Activated CD8-positive, alpha-beta memory T cell treated with anti-CD3 and anti-CD28 coated beads for 1 hour (primary cell): ENCODE measurements around the gene FLRT1.

Source experiments
- DNase-seq, 2 donors: peaks; one replicate each; pipeline ENCODE4 v3.0.0-alpha.2; 2020; ENCODE audit warnings: low read depth in 1 of 2; ENCODE audit errors: extremely low read depth in 1 of 2

Gene FLRT1

DNA sequence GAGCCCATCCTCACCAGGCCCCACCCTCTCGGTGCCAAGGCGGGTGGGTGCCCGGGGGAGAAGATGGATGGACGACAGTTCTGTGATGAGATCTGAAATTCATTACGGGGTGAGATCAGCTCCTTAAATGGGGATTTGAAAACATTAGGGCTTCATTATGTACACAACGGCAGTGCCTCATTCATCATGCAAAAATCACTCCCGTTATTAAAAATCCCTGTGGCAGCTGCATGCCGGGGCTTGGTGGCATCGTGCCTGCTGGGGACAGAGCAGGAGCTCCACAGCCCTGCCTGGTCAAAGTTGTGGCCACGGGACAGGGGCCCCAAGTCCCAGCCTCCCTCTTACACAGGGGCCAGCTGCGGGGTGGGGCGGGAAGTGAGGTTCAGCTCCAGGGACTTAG lies 29.3 kb upstream of the FLRT1 start:
- DNase-seq: no peak

DNA sequence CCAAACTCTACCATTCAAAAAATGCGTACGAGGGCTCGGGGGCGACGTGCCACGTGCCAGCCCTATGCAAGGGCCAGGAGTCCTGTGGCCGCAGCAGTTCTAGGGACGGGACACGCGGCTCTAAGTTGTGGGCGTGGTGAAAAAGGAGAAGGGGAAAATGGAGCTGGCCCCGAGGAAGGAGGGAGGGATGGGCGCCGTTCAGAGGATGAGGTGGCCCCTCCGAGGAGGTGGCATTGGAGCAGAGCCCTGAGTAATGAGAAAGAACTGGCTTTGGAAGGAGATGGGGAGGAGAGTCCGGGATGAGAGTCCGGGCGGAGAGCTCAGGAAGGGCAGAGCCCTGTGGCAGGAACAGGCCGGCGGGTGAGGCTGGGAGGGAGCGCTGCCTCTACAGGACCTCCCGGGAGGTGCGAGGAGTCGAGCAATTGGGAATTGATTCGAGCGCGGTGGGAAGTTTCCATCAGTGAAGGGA lies 28.5 kb upstream of the FLRT1 start:
- no peak for DNase-seq

DNA sequence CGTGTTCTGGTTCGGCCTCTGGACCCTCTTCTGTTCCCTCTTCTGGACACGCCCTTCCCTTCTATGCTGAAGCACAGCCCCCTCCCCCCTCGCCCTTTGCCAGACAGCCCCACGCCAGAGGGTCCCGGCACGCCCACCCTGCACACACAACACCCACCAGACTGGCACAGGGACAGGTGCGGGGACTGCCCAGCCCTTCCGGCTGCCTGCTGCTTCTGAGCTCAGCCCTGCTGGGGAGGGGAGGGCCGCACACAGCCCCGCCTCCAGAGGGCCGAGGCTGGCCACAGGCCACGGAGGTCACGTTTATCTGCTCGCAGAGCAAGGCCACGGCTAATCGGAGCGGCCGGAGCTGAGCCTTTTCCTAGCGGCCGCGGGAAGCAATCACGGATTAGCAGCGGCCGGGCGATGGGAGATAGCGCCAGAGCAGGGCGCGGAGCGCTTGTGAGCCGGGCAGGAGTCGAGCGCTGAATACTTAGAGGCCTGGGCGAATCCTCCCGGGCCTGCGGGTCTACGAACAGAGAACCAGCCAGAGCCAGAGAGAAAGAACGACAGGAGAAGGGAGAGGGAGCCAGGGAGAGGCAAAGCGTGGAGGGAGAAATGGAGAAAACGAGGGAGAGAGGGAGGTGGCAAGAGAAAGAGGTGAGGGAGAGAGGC lies 28.0 kb upstream of the FLRT1 start:
- DNase-seq: no peak

DNA sequence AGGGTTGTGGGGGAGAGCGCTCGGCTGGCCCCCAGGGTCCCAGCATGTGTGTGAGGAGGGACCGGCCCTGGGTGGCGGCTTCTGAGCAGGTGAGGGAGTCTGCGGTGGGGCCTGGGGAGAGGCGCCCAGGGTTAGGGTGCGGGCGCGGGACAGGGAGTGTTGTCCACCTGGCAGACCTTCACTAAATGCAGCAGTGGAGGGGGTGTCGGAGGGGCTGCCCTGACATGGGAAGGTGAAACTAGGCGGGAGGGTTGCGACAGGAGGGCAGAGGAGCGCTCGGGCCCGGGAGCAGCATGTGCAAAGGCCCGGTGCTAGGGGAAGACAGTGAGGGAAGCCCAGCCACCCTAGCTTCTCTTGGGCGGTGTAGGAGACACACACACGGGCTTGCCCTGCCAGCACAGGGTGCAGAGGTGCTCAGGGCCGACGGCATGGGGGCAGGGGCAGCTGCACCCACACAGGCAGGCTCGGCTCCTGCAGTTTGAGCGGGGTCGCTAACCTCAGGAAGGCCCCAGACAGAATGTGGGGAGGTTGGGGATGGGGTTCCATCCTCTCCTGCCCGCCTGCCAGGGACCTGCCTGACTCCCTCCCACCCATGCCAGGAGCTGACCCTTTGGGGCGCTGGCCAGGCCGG lies 27.3 kb upstream of the FLRT1 start:
- DNase-seq: no peak

DNA sequence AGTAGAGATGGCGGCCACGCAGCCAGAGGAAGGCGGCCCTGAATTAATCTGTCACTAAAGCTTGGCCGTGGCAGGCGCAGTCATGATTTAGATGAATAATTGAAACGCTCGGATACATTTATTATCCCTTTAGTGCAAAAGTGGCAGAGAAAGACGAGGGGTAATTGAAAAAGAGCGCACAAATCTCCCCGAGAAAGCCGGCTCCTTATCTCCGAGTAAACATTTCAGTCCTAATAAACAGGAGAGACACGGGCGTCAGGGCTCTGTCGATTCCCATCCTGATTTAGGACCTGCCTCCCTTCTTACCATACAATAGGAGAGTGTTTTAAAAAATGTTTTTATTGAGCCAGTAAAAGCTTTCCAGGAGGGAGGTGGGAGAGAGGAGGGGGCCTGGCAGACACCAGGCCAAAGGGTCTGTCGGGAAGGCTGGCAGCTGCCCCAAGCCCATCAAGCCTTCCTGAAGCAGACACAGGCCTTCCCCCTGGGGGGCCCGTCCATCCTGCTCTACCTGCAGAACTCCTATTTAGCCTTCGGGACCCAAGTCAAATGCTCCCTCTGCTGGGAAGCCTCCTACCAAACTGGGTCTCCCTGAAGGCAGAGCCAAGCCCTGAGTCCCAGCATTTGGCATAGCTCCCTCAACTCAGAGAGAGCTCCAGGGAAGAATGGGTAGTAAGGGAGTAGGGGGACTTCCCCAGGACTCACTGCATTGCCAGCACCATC lies 26.7 kb upstream of the FLRT1 start:
- no peak for DNase-seq

DNA sequence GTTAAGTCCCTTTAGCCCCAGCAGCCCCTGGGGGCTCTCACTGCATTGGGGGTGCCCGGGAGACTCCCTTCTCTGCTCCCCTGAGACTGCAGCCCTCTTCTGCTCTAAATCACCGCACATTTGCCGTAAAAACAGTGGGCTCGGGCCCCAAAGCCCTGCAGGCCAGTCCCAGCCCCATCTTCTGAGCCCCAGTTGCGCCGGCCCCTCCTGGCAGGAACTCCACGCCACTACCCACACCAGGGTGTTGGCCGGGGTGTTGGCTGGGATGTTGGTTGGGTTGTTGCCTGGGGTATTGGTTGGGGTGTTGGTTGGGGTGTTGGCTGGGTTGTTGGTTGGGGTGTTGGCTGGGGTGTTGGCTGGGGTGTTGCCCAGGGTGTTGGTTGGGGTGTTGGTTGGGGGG lies 26.0 kb upstream of the FLRT1 start:
- no peak for DNase-seq

DNA sequence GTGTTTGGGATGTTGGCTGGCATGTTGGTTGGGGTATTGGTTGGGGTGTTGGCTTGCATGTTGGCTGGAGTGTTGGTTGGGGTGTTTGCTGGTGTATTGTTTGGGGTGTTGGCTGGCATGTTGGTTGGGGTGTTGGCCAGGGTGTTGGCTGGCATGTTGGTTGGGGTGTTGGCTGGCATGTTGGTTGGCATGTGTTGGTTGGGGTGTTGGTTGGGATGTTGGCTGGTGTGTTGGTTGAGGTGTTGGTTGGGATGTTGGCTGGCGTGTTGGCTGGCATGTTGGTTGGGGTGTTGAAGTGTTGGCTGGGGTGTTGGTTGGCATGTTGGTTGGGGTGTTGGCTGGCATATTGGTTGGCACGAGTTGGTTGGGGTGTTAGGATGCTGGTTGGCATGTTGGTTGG lies 24.9 kb upstream of the FLRT1 start:
- DNase-seq: no peak

DNA sequence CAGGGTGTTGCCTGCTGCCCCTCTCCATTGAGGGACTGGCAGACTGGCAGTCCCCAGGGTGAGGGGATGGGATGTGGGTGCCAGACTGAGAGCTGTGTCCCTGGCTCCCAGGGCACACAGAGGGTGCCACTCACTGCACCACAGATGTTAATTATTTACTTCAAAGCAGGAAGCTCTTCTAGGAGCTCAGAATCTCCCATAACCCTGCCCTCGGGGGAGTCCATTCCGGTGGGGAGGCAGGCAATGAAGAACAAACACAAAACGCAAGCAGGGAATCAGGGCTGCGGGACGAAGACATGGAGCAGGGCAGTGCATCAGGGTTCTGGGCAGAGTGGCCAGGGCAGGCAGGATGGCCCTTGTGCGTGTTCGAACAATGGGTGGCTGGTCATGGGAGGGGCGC lies 24.4 kb upstream of the FLRT1 start:
- no peak for DNase-seq

DNA sequence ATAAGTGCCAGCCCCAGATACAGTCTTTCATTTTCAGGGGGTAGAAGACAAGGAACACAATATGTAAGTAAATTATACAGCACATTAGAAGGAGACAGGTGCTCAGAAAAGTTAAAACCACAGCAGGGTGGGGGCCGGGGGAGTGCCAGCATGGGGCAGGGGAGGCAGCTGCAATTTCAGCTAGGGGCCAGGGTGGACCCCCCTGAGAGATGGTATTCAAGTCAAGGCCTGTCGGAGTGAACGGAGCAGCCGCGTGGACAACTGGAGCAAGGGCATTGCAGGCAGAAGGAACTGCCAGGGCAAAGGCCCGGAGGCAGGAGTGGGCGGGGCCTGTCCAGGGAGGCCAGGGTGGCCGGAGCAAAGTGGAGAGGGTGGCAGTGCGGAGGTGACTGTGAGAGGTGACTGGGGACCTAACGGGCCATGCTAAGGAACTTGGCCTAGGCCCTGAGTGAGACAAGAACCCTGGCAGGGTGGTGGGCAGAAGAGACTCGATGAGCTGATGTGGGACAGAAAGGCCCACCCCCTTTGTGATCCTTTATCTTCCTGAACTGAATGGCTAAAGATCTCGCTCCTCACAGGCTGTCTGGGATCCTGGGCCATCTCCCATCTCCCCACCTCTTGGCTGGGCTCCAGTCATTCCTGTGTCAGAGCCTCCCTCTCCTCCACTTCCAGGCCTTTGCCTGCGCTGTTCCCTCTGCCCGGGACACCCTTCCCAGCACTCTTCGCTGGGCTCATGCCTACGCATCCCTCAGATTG lies 22.4 kb upstream of the FLRT1 start:
- DNase-seq: no peak

DNA sequence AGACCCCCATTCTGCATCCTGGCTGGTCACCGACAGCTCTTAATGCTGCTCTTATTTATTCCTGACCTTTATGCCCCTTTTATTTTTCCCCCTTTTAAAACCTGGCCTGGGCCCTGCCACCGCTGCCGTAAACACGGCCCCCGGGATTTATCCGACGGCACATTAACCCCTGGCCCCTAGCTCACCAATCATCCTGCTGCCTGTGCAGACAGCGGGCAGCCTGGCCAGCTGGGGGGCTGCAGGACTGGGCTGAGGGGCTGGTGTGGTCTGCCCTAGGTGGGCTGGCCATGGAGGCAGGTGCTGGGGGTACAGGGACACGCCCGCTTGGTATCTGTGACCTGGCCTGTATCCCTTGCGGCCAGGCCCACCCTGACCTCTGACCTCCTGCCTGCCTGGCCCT lies 21.4 kb upstream of the FLRT1 start:
- no peak for DNase-seq

DNA sequence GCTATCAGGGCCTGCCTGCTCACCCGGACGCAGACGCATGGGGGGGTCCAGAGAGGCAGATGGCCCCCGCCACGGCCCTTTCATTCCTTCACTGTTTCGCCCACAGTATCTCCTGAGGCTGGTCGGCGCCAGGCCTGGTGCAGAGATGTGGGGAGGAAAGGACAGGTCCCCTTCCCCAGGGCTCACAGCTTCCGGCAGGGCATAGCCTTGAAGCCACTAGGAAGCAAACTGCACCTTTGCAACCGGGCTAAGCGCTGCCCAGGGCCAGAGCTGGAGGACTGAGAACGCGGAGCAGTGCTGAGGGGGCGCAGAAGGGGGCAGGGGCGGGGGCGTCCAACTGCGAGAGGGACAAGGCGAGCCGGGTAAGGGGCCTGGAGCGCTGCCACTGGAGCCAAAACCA lies 20.2 kb upstream of the FLRT1 start:
- no peak for DNase-seq

DNA sequence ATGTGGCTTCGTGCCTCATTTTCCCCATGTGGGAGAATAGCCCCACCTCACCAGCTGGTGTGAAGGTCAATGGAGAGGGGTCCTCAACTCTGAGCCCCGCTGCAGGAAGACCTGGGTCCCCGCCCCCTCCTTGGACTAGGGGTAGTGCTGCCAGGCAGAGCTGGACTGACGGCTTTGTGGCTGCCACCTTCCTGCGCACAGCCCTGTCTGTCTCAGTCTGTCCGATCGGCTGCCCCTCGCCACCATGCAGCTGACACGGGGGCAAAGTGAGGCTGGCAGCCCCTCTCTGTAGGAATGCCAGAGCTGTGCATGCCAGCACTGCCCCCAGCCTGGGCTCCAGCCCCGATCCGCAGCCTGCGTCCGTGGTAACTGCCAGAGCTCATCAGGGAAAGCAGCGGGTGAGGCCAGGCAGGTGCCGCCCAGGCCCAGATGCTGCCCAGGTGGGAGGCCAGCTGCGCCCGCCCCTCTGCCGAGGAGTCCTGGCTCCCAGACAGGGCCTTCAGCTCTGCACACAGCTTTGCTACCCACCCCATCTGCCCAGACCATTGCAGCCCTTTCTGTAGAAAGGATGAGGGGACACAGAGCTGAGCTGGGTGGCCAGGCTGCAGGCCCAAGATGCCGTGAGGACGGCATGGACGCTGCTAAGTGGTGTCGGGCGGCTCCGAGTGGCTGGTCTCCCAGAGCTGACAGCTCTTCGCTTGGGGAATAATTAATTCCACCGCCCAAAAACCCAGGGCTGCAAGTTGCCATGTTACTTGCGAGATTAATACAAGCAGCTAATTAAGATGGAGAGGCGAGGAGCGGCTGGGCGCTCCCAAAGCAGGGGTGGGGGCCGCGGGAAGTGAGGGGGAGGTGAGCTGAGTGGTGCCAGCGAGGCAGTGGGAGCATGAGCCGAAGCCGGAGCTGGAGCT lies 19.5 kb upstream of the FLRT1 start:
- no peak for DNase-seq

DNA sequence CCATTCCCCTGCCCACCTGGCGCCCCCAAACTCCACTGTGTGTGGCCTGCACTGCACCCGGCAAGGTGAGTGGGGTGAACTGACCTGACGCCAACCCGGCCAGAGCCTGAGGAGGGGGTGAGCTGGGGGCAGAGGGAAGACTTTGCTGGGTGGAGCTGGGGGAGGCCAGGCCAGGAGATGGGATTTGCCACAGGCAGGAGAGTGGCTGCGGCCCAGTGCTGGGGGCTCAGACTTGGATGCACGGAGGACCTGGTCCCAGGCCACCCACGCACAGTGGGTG lies 17.8 kb upstream of the FLRT1 start:
- no peak for DNase-seq

DNA sequence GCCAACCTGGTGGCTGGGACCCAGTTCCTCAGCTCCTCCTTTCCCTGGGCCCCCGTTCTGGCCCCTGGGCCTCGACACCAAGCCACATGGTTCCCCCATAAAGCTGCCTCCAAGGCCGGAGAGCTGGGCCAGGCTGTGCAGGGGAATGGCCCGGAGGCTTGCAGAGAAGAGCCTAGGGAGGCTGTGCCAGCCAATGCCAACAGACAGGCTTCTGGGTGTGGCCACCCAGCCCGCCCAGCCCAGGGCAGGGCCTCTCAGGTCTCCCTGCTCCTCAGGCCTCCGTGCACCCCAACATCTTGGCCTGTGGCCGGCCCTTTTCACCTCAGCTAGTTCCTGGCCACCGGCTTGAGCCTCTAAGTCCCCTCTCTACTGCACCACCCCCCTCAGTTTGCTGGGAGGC lies 17.4 kb upstream of the FLRT1 start:
- DNase-seq: no peak

DNA sequence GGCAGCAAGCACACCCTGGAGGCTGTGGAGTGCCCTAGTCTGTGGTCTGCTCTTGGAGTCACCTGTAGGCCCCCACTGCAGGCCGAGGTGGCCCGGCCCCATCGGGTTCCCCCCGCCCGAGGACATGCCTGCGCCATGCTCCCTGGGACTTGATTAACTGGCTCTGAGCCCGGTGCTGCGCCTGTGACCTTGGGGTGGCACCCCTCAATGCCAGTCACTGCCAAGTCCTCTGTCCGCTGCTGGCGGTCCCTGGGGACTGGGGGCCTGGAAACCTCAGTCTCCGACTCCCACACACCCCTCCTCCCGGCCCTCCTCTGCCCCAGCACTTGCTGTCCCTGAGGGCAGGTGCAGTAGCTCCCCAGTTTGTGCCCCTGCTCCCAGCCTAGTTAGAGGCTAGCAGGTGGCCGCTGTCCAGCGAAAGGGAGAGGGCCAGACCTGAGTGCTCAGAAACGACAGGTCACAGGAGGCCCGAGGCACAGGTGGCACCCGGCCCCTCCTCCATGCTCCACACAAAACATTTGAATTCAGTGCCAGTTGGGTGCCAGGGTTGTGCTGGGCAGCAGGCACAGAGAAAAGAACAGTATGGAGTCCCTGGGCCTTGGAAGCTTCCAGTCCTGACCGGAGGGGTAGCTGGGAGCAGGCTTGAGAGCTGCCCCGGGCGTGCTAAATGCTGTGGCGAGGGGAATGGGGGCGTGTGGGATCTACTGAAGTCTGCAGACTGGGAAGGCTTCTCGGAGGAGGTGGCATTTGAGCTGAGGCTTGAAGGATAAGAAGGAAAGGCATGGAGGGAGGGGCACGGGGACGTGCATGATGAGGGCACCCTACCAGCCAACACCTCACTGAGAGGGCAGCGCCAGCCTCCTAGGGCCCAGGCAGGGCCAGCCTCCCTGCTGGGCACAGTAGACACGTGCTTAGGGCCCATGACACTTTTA lies 16.4 kb upstream of the FLRT1 start:
- no peak for DNase-seq

DNA sequence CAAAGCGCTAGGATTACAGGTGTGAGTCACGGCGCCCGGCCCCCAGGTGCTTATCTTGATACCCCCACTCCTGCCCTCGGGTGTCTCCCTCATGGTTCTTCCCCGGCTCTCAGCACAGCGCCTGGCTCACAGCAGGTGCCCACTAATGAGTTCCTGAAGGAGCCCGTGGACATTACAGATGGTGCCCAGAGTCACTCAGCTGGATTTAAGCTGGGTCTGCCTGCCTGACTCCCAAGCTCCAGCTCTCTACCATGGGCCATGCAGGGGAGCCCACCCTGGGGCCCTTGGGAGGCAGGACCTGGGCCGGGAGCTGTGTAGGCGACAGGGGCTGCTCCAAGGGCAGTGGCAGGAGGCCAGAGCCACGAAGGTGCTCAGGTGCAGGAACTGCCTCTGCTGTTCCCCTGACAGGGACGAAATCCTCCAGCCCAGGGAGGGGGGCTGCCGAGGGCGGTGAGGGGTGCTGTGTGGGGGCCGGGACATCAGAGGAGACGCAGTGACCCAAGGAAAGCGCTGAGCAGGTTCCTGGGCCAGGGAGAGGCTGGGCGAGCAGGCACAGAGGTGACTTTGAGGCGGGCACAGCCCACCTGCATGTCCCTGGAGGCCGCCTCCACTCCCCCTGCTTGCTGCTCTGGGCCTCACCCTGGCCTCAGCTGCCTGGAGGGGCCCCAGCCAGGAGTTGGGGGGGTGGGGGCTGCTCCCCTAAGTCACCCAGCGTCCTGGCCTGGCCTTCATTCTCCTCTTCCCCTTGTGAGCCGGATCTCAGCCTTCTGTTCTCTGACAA lies 14.6 kb upstream of the FLRT1 start:
- no peak for DNase-seq

DNA sequence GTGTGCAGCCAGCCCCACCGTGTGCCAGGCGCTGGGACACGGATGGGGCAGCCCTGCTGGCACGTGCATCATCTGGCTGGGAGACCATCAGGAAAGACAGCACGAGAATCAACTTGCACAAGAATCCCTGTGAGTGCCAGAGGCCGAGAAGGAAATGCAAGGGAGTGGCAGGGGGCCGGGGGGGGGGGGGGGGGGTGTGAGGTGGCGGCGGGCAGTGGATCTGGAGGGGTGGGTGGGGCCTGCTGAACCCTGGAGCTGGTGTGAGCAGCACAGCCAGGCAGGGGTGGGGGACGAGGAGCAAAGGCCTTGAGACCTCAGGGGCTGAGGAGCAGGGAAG lies 14.0 kb upstream of the FLRT1 start:
- DNase-seq: no peak

DNA sequence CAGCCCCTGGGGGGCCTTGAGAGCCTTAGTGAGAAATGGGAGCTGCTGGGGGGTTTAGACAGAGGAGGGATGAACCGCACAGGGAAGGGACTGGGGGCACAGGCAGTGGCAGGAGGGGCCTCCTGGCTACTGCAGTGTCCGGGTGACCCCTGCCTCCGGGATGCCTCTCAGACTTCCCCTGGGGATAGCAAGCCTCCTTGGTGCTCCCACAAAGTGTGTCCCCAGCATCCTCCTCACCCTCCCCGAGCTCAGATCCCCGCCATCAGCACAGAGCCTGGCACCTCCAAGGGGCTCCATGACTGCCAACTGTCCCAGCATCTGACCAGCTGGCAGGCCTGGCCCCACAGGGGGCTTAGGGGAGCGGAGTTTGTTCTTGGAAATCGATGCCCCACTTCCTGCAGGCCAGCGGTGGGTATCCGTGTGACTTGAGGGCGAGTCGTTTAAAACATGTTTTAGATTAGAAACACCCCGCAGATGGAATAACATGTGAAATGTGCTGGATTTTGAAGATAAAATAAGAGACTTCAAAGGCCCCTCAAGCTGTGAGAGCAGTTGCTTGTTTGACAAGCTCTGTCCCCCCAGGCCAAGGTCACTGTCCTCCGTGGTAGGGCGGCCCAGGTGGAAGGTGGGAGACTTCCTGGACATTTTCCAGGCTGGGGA lies 13.5 kb upstream of the FLRT1 start:
- DNase-seq: no peak
